ENCODE results near the gene SAMMSON. TPM values are rescaled to one million over a fixed set of nuclear protein-coding genes. Genes with fewer than 3 reads are reported as not detected.

SAMMSON gene
- total and polyA plus RNA-seq, 2 experiments from 2014 or later: not detected

DNA sequence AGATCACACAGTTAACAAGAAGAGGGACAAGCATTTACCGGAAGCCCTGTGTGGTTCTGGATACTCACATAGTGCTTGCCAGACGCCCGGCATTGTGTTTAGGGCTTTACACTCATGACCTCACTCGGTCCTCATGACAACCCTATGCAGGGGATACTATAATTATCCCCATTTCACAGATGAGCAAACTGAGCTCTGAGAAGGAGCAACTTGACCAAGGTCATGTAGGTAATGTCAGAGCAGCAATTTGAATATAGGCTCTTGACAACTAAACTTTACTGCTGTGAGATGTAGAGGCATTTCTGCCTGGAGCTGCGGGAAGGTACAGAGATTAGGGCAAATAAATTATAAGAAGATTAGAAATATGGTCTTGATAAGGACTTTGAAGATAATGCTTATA, 70.0 kb downstream of the SAMMSON start:
- Mint-ChIP-seq H3K9me3 (no peaks in the 10 kb centered on the region), H3K27ac (peak overlapping the region; percentile 28; the same call in 1 of the 2 replicates), H3K4me1 (peaks cover 44% of the 10 kb centered on the region), H3K36me3 (ENCODE audit: low read depth) (no peaks in the 10 kb centered on the region; the same call in 2 of the 3 replicates), H3K27me3 (ENCODE audit: insufficient read depth, low read depth, poor library complexity) (peaks cover 5% of the 10 kb centered on the region), H3K4me3 (no peak overlapping the region)
- Histone ChIP-seq H3K79me2 (replicated peaks; ENCODE audit: insufficient read depth) (no peaks in the 10 kb centered on the region), H3K4me1 (ENCODE audit: insufficient read depth) (peaks cover 23% of the 10 kb centered on the region), H3K36me3 (ENCODE audit: insufficient read depth) (no peaks in the 10 kb centered on the region), H3K4me2 (no peak overlapping the region), H3K27me3 (ENCODE audit: insufficient read depth) (no peaks in the 10 kb centered on the region), H4K20me1 (replicated peaks; ENCODE audit: insufficient read depth) (no peaks in the 10 kb centered on the region), H3F3A (replicated peaks; ENCODE audit: low read depth) (no peaks in the 10 kb centered on the region), H3K9me2 (ENCODE audit: insufficient read depth) (no peaks in the 10 kb centered on the region), H3K4me3 (no peak overlapping the region), H3K27ac (ENCODE audit: low read depth) (no peak overlapping the region), H2AFZ (no peak overlapping the region)
- no peak for ATAC-seq
- no peak for TF ChIP-seq ZNF462 (CRISPR knock-in tag; IDR thresholded peaks at IDR 0.05)
- TF ChIP-seq ZNF331 (CRISPR knock-in tag; IDR thresholded peaks at IDR 0.05; ENCODE audit: low read depth): no peak
- TF ChIP-seq, protein P1, sequence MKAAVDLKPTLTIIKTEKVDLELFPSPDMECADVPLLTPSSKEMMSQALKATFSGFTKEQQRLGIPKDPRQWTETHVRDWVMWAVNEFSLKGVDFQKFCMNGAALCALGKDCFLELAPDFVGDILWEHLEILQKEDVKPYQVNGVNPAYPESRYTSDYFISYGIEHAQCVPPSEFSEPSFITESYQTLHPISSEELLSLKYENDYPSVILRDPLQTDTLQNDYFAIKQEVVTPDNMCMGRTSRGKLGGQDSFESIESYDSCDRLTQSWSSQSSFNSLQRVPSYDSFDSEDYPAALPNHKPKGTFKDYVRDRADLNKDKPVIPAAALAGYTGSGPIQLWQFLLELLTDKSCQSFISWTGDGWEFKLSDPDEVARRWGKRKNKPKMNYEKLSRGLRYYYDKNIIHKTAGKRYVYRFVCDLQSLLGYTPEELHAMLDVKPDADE (IDR thresholded peaks at IDR 0.05): no peak
- TF ChIP-seq, protein P2, sequence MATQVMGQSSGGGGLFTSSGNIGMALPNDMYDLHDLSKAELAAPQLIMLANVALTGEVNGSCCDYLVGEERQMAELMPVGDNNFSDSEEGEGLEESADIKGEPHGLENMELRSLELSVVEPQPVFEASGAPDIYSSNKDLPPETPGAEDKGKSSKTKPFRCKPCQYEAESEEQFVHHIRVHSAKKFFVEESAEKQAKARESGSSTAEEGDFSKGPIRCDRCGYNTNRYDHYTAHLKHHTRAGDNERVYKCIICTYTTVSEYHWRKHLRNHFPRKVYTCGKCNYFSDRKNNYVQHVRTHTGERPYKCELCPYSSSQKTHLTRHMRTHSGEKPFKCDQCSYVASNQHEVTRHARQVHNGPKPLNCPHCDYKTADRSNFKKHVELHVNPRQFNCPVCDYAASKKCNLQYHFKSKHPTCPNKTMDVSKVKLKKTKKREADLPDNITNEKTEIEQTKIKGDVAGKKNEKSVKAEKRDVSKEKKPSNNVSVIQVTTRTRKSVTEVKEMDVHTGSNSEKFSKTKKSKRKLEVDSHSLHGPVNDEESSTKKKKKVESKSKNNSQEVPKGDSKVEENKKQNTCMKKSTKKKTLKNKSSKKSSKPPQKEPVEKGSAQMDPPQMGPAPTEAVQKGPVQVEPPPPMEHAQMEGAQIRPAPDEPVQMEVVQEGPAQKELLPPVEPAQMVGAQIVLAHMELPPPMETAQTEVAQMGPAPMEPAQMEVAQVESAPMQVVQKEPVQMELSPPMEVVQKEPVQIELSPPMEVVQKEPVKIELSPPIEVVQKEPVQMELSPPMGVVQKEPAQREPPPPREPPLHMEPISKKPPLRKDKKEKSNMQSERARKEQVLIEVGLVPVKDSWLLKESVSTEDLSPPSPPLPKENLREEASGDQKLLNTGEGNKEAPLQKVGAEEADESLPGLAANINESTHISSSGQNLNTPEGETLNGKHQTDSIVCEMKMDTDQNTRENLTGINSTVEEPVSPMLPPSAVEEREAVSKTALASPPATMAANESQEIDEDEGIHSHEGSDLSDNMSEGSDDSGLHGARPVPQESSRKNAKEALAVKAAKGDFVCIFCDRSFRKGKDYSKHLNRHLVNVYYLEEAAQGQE (IDR thresholded peaks at IDR 0.05; ENCODE audit: unreplicated experiment): no peak
- no peak for TF ChIP-seq CREB1 (CRISPR knock-in tag; IDR thresholded peaks at IDR 0.05; ENCODE audit: low read depth)
- TF ChIP-seq POLR2AphosphoS5 (IDR thresholded peaks at IDR 0.05; ENCODE audit: low read depth): no peak
- no peak for TF ChIP-seq NANOG (IDR thresholded peaks at IDR 0.05; ENCODE audit: borderline replicate concordance)
- no peak for TF ChIP-seq EZH2phosphoT487 (IDR thresholded peaks at IDR 0.05; ENCODE audit: unreplicated experiment)
- TF ChIP-seq, protein P3, sequence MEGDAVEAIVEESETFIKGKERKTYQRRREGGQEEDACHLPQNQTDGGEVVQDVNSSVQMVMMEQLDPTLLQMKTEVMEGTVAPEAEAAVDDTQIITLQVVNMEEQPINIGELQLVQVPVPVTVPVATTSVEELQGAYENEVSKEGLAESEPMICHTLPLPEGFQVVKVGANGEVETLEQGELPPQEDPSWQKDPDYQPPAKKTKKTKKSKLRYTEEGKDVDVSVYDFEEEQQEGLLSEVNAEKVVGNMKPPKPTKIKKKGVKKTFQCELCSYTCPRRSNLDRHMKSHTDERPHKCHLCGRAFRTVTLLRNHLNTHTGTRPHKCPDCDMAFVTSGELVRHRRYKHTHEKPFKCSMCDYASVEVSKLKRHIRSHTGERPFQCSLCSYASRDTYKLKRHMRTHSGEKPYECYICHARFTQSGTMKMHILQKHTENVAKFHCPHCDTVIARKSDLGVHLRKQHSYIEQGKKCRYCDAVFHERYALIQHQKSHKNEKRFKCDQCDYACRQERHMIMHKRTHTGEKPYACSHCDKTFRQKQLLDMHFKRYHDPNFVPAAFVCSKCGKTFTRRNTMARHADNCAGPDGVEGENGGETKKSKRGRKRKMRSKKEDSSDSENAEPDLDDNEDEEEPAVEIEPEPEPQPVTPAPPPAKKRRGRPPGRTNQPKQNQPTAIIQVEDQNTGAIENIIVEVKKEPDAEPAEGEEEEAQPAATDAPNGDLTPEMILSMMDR (conservative IDR thresholded peaks at IDR 0.05; ENCODE audit: low read depth in 2 of 2): no peak
- no peak for TF ChIP-seq EZH2 (IDR thresholded peaks at IDR 0.05; ENCODE audit: low read depth, unreplicated experiment)
- DNase-seq (ENCODE audit: low spot score): no peak

Measured in GM23338 (cell line).